Amniotic epithelial cell (primary cell): Measurements from ENCODE around the gene TKT.

Source experiments
- DNase-seq: peaks from one replicate; pipeline ENCODE4 v3.0.0-alpha.2; 2010; ENCODE audit warnings: low read depth

Gene TKT

GRCh38 chr3:53180305-53181023 lies 75.4 kb downstream of the TKT start:
- DNase-seq: no peak

GRCh38 chr3:53179580-53179979 lies 76.2 kb downstream of the TKT start:
- DNase-seq: no peak

GRCh38 chr3:53178246-53178645 lies 77.6 kb downstream of the TKT start:
- no peak for DNase-seq

- no peak for DNase-seq
These were observed 79.9 kb downstream of the TKT start for GRCh38 chr3:53175613-53176540.
